ENCODE results near the gene SPTB.

SPTB gene

GRCh38 chr14:64871344-64871743 lies 8.4 kb downstream of the SPTB start:
- no peak for TF ChIP-seq CTCF (conservative IDR thresholded peaks at IDR 0.05; ENCODE audit: low read depth, low read length)
- no peak overlapping the region for H3K4me3 ChIP-seq (ENCODE audit: low read depth, low read length)
- DNase-seq (ENCODE audit: low read depth), result no peak

GRCh38 chr14:64870160-64870559 lies 9.5 kb downstream of the SPTB start:
- no peak for TF ChIP-seq CTCF (conservative IDR thresholded peaks at IDR 0.05; ENCODE audit: low read depth, low read length)
- DNase-seq (ENCODE audit: low read depth), result no peak
- H3K4me3 ChIP-seq (ENCODE audit: low read depth, low read length), result no peak overlapping the region

- DNase-seq (ENCODE audit: low read depth), result no peak
- H3K4me3 ChIP-seq (ENCODE audit: low read depth, low read length), result no peak overlapping the region
- TF ChIP-seq CTCF (conservative IDR thresholded peaks at IDR 0.05; ENCODE audit: low read depth, low read length), result no peak
These were observed 10.9 kb downstream of the SPTB start for GRCh38 chr14:64868841-64869240.

- H3K4me3 ChIP-seq (ENCODE audit: low read depth, low read length), result no peak overlapping the region
- no peak for DNase-seq (ENCODE audit: low read depth)
- no peak for TF ChIP-seq CTCF (conservative IDR thresholded peaks at IDR 0.05; ENCODE audit: low read depth, low read length)
These were observed 11.3 kb downstream of the SPTB start for GRCh38 chr14:64868379-64868778.

- H3K4me3 ChIP-seq (ENCODE audit: low read depth, low read length), result no peak overlapping the region
- no peak for DNase-seq (ENCODE audit: low read depth)
- TF ChIP-seq CTCF (conservative IDR thresholded peaks at IDR 0.05; ENCODE audit: low read depth, low read length), result no peak
These were observed 12.5 kb downstream of the SPTB start for GRCh38 chr14:64867182-64867581.

- no peak for TF ChIP-seq CTCF (conservative IDR thresholded peaks at IDR 0.05; ENCODE audit: low read depth, low read length)
- no peak overlapping the region for H3K4me3 ChIP-seq (ENCODE audit: low read depth, low read length)
- no peak for DNase-seq (ENCODE audit: low read depth)
These were observed 13.7 kb downstream of the SPTB start for GRCh38 chr14:64865992-64866391.

GRCh38 chr14:64865109-64865508 lies 14.6 kb downstream of the SPTB start:
- H3K4me3 ChIP-seq (ENCODE audit: low read depth, low read length), result no peak overlapping the region
- no peak for TF ChIP-seq CTCF (conservative IDR thresholded peaks at IDR 0.05; ENCODE audit: low read depth, low read length)
- no peak for DNase-seq (ENCODE audit: low read depth)

Measured in choroid plexus epithelial cell (primary cell).